Natural killer cell treated with Interleukin-12 subunit alpha and Interleukin-12 subunit beta and Interleukin-15 and Interleukin-18, amount 100 ng/mL, for 72 hours (primary cell): ENCODE results near the gene VPS25. TPM values are rescaled to one million over a fixed set of nuclear protein-coding genes. Genes with fewer than 3 reads are reported as not detected.

Experiments used
- ATAC-seq, 2 donors: fragments of 150-1000 bp; cut with Tn5 transposase in 1 of 2; sonication (Bioruptor Pico), chemical (Tn5 transposase) in 1 of 2; 2 replicates each; pipeline ENCODE4 v1.10.0; 2021
- DNase-seq: peaks from one replicate; pipeline ENCODE4 v3.0.0; 2022; ENCODE audit warnings: low spot score
- H3K27ac Mint-ChIP-seq, 2 donors: 1 replicate in 1 of 2; 2 replicates in 1 of 2; pipeline ENCODE4 v1.8.0; 2022; ENCODE audit warnings: mixed read lengths in 2 of 2, mild to moderate bottlenecking in 1 of 2, moderate library complexity in 1 of 2
- H3K27me3 Mint-ChIP-seq, 2 donors: 1 replicate in 1 of 2; 2 replicates in 1 of 2; pipeline ENCODE4 v1.8.0; 2022; ENCODE audit warnings: mixed read lengths in 2 of 2
- H3K36me3 Mint-ChIP-seq: one replicate; pipeline ENCODE4 v1.8.0; 2022; ENCODE audit warnings: mixed read lengths
- H3K4me1 Mint-ChIP-seq, 2 donors: 1 replicate in 1 of 2; 2 replicates in 1 of 2; pipeline ENCODE4 v1.8.0; 2022; ENCODE audit warnings: low read depth in 2 of 2, mixed read lengths in 2 of 2, mild to moderate bottlenecking in 1 of 2
- H3K4me3 Mint-ChIP-seq: one replicate; pipeline ENCODE4 v1.8.0; 2022; ENCODE audit warnings: mixed read lengths
- H3K9me3 Mint-ChIP-seq: 2 replicates; pipeline ENCODE4 v1.8.0; 2022; ENCODE audit warnings: mixed read lengths
- total RNA-seq, 2 donors: library from RNA; stranded (reverse); gene quantifications; one replicate each; pipeline ENCODE4 v1.2.3, GENCODE V29; 2022

VPS25 gene
- total RNA-seq, 2 donors from 2014 or later = 57.5 to 61.7 TPM

DNA sequence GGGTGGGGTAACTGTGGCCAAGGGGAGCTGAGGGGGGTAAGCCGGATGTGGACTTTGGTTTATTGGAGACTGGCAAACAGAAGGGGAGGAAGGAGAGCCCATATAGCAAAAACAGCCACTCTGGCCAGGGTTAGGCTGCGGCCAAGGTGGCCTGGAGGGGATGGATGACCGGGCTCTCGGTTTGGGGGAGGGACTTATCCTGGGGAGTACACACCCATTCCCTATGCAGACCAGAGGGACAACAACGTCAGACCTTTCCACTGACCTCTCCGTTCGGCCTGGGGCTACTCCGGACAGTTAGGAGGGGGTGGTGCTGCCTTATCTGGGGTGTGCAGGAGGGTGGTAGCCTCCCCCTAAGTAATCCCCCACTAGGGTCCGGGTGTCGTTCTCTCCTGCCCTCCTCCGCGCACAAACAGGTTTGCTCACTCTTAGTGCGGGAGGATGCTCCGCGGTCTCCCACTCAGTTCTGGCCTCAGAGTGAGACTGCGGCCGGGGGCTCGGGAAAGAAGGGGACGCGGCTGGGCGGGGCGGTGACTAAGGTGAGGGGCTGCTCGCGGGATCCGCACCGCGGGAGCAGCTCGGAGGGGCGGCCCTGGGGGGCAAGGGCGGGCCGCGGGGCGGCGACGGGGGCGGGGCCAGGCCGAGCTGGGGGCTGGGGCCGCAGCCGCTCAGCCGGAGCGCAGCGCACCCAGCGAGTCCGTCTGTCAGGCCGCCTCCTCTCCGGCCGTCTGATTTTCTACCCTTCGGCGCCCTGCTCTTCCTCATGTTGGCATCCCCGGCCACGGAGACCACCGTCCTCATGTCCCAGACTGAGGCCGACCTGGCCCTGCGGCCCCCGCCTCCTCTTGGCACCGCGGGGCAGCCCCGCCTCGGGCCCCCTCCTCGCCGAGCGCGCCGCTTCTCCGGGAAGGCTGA, 6.9 kb downstream of the VPS25 start, which contains the start of gene WNK4:
WNK4 (plus strand) TSS at position 675 of the 915 bp plus-strand sequence; CDS start at position 764, 89 bp downstream.
- H3K27ac Mint-ChIP-seq = peak within 1 kb of the TSS in 1 of 2 donors; percentile 27
- H3K27me3 Mint-ChIP-seq = peaks cover 23 to 27% of the 10 kb centered on the region in 2 donors
- no peak for DNase-seq
- H3K36me3 Mint-ChIP-seq = no peaks in the 10 kb centered on the region
- ATAC-seq = peak in 1 of 2 donors; percentile 20
- peaks cover 0 to 20% of the 10 kb centered on the region in 2 donors for H3K4me1 Mint-ChIP-seq
- H3K9me3 Mint-ChIP-seq = no peaks in the 10 kb centered on the region
- no peak within 1 kb of the TSS for H3K4me3 Mint-ChIP-seq

DNA sequence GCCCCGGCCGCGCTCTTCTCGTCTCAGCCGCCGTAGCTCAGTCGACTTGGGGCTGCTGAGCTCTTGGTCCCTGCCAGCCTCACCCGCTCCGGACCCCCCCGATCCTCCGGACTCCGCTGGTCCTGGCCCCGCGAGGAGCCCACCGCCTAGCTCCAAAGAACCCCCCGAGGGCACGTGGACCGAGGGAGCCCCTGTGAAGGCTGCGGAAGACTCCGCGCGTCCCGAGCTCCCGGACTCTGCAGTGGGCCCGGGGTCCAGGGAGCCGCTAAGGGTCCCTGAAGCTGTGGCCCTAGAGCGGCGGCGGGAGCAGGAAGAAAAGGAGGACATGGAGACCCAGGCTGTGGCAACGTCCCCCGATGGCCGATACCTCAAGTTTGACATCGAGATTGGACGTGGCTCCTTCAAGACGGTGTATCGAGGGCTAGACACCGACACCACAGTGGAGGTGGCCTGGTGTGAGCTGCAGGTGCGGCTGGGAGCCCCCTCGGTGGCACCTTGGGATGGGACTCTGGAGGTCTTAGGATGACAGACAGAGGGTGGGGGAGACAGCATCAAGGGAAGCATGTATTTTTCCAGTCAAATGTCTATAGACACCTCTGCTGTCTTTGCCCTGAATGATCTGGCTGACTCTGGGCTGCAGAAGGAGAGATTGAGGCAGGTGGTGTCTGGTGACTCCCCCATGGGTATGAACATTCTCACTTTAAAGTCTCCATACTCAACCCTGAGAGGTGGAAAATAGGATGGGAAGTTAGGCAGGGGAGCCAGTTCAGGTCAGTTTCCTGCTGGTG, 7.8 kb downstream of the VPS25 start:
- Mint-ChIP-seq H3K27ac (no peak overlapping the region), H3K4me3 (no peak overlapping the region), H3K27me3 (peaks cover 31 to 34% of the 10 kb centered on the region in 2 donors), H3K36me3 (peaks cover 4% of the 10 kb centered on the region), H3K9me3 (no peaks in the 10 kb centered on the region), H3K4me1 (peaks cover 0 to 19% of the 10 kb centered on the region in 2 donors)
- DNase-seq = no peak
- no peak for ATAC-seq

- Mint-ChIP-seq H3K27ac (no peak overlapping the region), H3K27me3 (peaks cover 34 to 35% of the 10 kb centered on the region in 2 donors), H3K4me1 (peaks cover 0 to 19% of the 10 kb centered on the region in 2 donors), H3K4me3 (no peak overlapping the region), H3K36me3 (peaks cover 4% of the 10 kb centered on the region), H3K9me3 (no peaks in the 10 kb centered on the region)
- ATAC-seq = no peak
- no peak for DNase-seq
Measured at GRCh38 chr17:42781639-42782165, 8.5 kb downstream of the VPS25 start.

DNA sequence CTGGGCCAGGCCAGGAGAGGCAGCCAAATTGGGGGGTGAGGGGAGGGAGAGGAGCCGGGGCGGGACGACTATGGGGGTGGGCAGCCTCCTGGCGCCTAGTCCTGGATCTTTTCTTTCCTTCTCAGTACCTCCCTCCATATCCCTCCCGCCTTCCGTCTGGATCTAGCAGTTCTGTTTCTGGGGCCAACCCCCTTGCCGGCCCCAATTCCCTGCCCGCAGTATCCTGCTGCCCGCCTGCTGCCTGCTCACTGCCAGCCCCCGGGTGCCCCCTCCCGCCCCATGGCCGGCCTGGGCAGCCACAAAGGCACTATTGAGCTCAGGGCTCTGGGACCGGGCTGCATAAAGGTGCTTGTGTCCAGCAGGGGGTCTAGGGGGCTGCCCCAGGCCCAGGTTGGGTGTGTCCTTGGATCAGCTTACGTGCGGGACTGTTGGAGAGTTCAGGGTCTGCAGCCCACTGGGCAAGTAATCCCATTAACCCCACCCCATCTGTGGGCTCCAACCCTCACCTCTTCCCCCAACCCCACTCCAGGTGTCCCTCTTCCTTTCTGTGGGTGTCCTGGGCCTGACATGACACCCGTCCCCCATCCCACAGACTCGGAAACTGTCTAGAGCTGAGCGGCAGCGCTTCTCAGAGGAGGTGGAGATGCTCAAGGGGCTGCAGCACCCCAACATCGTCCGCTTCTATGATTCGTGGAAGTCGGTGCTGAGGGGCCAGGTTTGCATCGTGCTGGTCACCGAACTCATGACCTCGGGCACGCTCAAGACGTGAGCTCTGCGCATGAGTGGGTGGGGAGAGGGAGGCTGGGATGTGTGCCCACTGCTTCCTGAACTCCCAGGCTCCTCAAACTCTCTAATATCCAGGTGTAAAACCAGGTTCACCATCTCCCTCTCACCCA, 9.2 kb downstream of the VPS25 start:
- Mint-ChIP-seq H3K4me3 (no peak overlapping the region), H3K27ac (no peak overlapping the region), H3K27me3 (peaks cover 41% of the 10 kb centered on the region in 2 donors), H3K36me3 (peaks cover 4% of the 10 kb centered on the region), H3K4me1 (peaks cover 0 to 19% of the 10 kb centered on the region in 2 donors), H3K9me3 (no peaks in the 10 kb centered on the region)
- DNase-seq = no peak
- peak in 1 of 2 donors; percentile 33 for ATAC-seq

- peaks cover 4% of the 10 kb centered on the region for H3K36me3 Mint-ChIP-seq
- ATAC-seq (no peak), DNase-seq (no peak)
- H3K4me1 Mint-ChIP-seq = peaks cover 0 to 19% of the 10 kb centered on the region in 2 donors
- no peak overlapping the region for H3K4me3 Mint-ChIP-seq
- no peak overlapping the region for H3K27ac Mint-ChIP-seq
- peaks cover 49 to 50% of the 10 kb centered on the region in 2 donors for H3K27me3 Mint-ChIP-seq
- H3K9me3 Mint-ChIP-seq = no peaks in the 10 kb centered on the region
Measured at GRCh38 chr17:42783062-42783790, 10.0 kb downstream of the VPS25 start.

- no peak overlapping the region for H3K4me3 Mint-ChIP-seq
- H3K27ac Mint-ChIP-seq = no peak overlapping the region
- H3K4me1 Mint-ChIP-seq = peaks cover 0 to 19% of the 10 kb centered on the region in 2 donors
Measured at GRCh38 chr17:42783791-42784138, 10.5 kb downstream of the VPS25 start.

DNA sequence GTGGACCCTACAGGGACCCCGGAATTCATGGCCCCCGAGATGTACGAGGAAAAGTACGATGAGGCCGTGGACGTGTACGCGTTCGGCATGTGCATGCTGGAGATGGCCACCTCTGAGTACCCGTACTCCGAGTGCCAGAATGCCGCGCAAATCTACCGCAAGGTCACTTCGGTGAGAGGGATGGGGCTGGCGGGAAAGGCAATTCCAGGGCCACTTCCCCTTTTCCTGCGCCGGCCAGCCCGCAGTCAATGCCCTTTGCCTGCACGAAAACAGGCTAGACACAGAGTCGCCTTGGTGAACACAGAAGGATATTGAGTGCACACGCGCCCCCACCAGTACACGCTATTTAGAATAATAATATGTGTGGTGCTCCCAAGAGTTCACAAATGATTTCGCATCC, 11.2 kb downstream of the VPS25 start:
- Mint-ChIP-seq H3K27ac (no peak overlapping the region), H3K36me3 (peaks cover 4% of the 10 kb centered on the region), H3K9me3 (no peaks in the 10 kb centered on the region), H3K4me1 (peaks cover 0 to 16% of the 10 kb centered on the region in 2 donors), H3K27me3 (peaks cover 49 to 50% of the 10 kb centered on the region in 2 donors), H3K4me3 (no peak overlapping the region)
- DNase-seq (no peak), ATAC-seq (no peak)

More at GRCh38 chr17:42783791-42784138, 10.5 kb downstream of the VPS25 start:
- DNase-seq (no peak), ATAC-seq (no peak)
- Mint-ChIP-seq H3K27me3 (peaks cover 49 to 50% of the 10 kb centered on the region in 2 donors), H3K36me3 (peaks cover 4% of the 10 kb centered on the region), H3K9me3 (no peaks in the 10 kb centered on the region)

GRCh38 chr17:42784811-42785592, 11.8 kb downstream of the VPS25 start:
- Mint-ChIP-seq H3K27ac (no peak overlapping the region), H3K9me3 (no peaks in the 10 kb centered on the region), H3K4me1 (peaks cover 0 to 11% of the 10 kb centered on the region in 2 donors), H3K27me3 (peaks cover 50 to 53% of the 10 kb centered on the region in 2 donors), H3K36me3 (peaks cover 4% of the 10 kb centered on the region), H3K4me3 (no peak overlapping the region)
- ATAC-seq = no peak
- DNase-seq = no peak

DNA sequence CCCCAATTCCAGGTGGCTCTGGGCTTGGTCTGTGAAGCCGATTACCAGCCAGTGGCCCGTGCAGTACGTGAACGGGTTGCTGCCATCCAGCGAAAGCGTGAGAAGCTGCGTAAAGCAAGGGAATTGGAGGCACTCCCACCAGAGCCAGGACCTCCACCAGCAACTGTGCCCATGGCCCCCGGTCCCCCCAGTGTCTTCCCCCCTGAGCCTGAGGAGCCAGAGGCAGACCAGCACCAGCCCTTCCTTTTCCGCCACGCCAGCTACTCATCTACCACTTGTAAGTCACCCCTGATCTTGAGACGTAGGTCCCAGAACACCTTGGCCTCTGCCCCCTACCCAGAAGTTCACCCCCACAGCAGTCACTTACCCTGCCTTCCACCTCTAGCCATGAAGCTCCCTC, 14.0 kb downstream of the VPS25 start:
- H3K27ac Mint-ChIP-seq = no peak overlapping the region
- H3K4me3 Mint-ChIP-seq = no peak overlapping the region
- H3K9me3 Mint-ChIP-seq = no peaks in the 10 kb centered on the region
- peaks cover 4% of the 10 kb centered on the region for H3K36me3 Mint-ChIP-seq
- ATAC-seq (no peak), DNase-seq (no peak)
- H3K4me1 Mint-ChIP-seq = peaks cover 0 to 11% of the 10 kb centered on the region in 2 donors
- peaks cover 51 to 58% of the 10 kb centered on the region in 2 donors for H3K27me3 Mint-ChIP-seq

- peaks cover 20 to 21% of the 10 kb centered on the region in 2 donors for H3K27me3 Mint-ChIP-seq
- ATAC-seq (no peak), DNase-seq (no peak)
- H3K4me3 Mint-ChIP-seq = no peak overlapping the region
- H3K4me1 Mint-ChIP-seq = peaks cover 0 to 9% of the 10 kb centered on the region in 2 donors
- no peaks in the 10 kb centered on the region for H3K36me3 Mint-ChIP-seq
- H3K9me3 Mint-ChIP-seq = no peaks in the 10 kb centered on the region
- no peak overlapping the region for H3K27ac Mint-ChIP-seq
Measured at GRCh38 chr17:42791948-42792347, 18.7 kb downstream of the VPS25 start.

DNA sequence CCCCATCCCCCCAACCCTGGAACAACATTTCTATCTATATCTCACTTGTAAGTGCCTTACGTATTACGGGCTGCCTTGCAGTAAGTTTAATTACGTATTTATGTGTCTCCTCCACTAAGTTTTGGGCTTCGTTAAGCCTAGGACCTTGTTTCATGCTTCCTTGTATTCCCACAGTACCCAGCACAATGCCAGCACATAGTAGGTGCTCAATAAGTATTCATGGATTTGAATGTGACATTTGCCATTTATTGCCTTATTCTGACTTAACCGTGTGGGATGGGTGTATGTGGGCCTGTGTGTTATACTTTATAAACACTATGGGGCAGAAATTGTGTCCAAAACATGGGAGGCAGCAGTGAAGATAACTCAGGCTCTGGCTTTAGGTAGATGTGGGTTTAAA, 19.3 kb downstream of the VPS25 start:
- Mint-ChIP-seq H3K4me3 (no peak overlapping the region), H3K27ac (no peak overlapping the region), H3K36me3 (no peaks in the 10 kb centered on the region), H3K9me3 (no peaks in the 10 kb centered on the region), H3K4me1 (peaks cover 3 to 11% of the 10 kb centered on the region in 2 donors), H3K27me3 (peaks cover 15% of the 10 kb centered on the region in 2 donors)
- ATAC-seq (no peak), DNase-seq (no peak)

DNA sequence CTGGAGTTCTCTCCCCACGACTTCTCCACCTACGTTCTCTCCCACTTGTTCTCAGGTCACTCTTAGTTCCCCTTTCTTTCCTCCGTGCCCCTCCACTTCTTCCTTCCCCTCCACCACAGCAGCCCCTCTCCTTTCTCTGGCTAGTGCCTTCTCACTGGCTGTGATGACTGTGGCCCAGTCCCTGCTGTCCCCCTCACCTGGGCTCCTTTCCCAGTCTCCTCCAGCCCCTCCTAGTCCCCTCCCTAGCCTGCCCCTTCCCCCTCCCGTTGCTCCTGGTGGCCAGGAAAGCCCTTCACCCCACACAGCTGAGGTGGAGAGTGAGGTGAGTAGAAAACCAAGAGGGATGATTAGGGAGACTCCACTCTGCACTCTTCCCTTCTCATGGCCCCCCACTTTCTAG, 21.8 kb downstream of the VPS25 start:
- no peak for DNase-seq
- Mint-ChIP-seq H3K27ac (no peak overlapping the region), H3K9me3 (no peaks in the 10 kb centered on the region), H3K36me3 (no peaks in the 10 kb centered on the region), H3K4me1 (peaks cover 12 to 20% of the 10 kb centered on the region in 2 donors), H3K4me3 (no peak overlapping the region), H3K27me3 (peaks cover 4 to 8% of the 10 kb centered on the region in 2 donors)
- no peak for ATAC-seq
